Neural cell (in vitro differentiated cells): ENCODE data around the gene PADI2. TPM values are rescaled to one million over a fixed set of nuclear protein-coding genes. Genes with fewer than 3 reads are reported as not detected.

Source experiments
- H2AFZ ChIP-seq: fragments of 200-600, 300-800 bp; sonication (generic), shearing (Covaris generic); 2 replicates; pipeline ENCODE4 v1.6.0; 2014; ENCODE audit warnings: low read depth, mild to moderate bottlenecking, antibody characterized with exemption, low read length, moderate library complexity
- H3F3A ChIP-seq: fragments of 200-600 bp; shearing (Covaris generic); 2 replicates; pipeline ENCODE4 v1.6.1; 2016; ENCODE audit warnings: mild to moderate bottlenecking, moderate library complexity, mixed read lengths, antibody characterized with exemption, low read length; ENCODE audit not compliant: insufficient read depth, poor library complexity, severe bottlenecking
- H3K27ac ChIP-seq: fragments of 200-600, 300-800 bp; sonication (generic), shearing (Covaris generic); 2 replicates; pipeline ENCODE4 v1.5.1; 2014; ENCODE audit warnings: mild to moderate bottlenecking, low read length, moderate library complexity
- H3K27me3 ChIP-seq: fragments of 300-800, 200-600 bp; sonication (generic), shearing (Covaris generic); 2 replicates; pipeline ENCODE4 v1.6.0; 2014; ENCODE audit warnings: mild to moderate bottlenecking, low read depth, low read length, moderate library complexity; ENCODE audit not compliant: insufficient read depth
- H3K36me3 ChIP-seq: fragments of 300-800, 200-600 bp; sonication (generic), shearing (Covaris generic); 2 replicates; pipeline ENCODE4 v1.5.1; 2014; ENCODE audit warnings: mild to moderate bottlenecking, antibody characterized with exemption, low read length, moderate library complexity; ENCODE audit not compliant: insufficient read depth
- H3K4me2 ChIP-seq: fragments of 300-800, 200-600 bp; sonication (generic), shearing (Covaris generic); 2 replicates; pipeline ENCODE4 v1.6.0; 2014; ENCODE audit warnings: mild to moderate bottlenecking, low read length
- H3K4me3 ChIP-seq: fragments of 300-800, 200-600 bp; sonication (generic), shearing (Covaris generic); 2 replicates; pipeline ENCODE4 v1.5.1; 2014; ENCODE audit warnings: mild to moderate bottlenecking, low read length, moderate library complexity
- H3K79me2 ChIP-seq: fragments of 200-600 bp; shearing (Covaris generic); replicated peaks from 2 replicates; pipeline ENCODE4 v1.6.0; 2014; ENCODE audit warnings: mild to moderate bottlenecking, low read length, moderate library complexity; ENCODE audit not compliant: insufficient read depth
- H3K9ac ChIP-seq: fragments of 300-800, 200-600 bp; sonication (generic), shearing (Covaris generic); 2 replicates; pipeline ENCODE4 v1.6.1; 2016; ENCODE audit warnings: mild to moderate bottlenecking, low read length, mixed read lengths
- H3K9me2 ChIP-seq: fragments of 200-600 bp; shearing (Covaris generic); 2 replicates; pipeline ENCODE4 v1.6.1; 2016; ENCODE audit warnings: mild to moderate bottlenecking, low read length, mixed read lengths; ENCODE audit not compliant: insufficient read depth
- H3K9me3 ChIP-seq: fragments of 200-600, 300-800 bp; sonication (generic), shearing (Covaris generic); 2 replicates; pipeline ENCODE4 v1.6.1; 2016; ENCODE audit warnings: mild to moderate bottlenecking, mixed run types, low read length, moderate library complexity, mixed read lengths
- H4K20me1 ChIP-seq: fragments of 200-600 bp; shearing (Covaris generic); 2 replicates; pipeline ENCODE4 v1.6.1; 2016; ENCODE audit warnings: mild to moderate bottlenecking, mixed run types; ENCODE audit not compliant: insufficient read depth
- EP300 ChIP-seq: fragments of 450-650 bp; conservative IDR thresholded peaks from 2 replicates; pipeline ENCODE4 v1.6.1; 2014; ENCODE audit warnings: antibody characterized with exemption, mild to moderate bottlenecking, moderate library complexity; ENCODE audit not compliant: poor library complexity, severe bottlenecking
- EZH2 ChIP-seq: fragments of 200-600, 300-800 bp; shearing (Covaris generic), sonication (generic); IDR thresholded peaks from 2 replicates; pipeline ENCODE4 v1.6.1; 2014; ENCODE audit warnings: antibody characterized with exemption, low read length, borderline replicate concordance, mild to moderate bottlenecking; ENCODE audit not compliant: insufficient read depth, poor library complexity, severe bottlenecking
- MXI1 ChIP-seq: fragments of 450-650 bp; conservative IDR thresholded peaks from 2 replicates; pipeline ENCODE4 v1.6.1; 2014; ENCODE audit warnings: antibody characterized with exemption, mild to moderate bottlenecking; ENCODE audit not compliant: poor library complexity, severe bottlenecking
- POLR2AphosphoS5 ChIP-seq: IDR thresholded peaks from 2 replicates; pipeline ENCODE4 v1.6.1; 2012
- RAD21 ChIP-seq: fragments of 450-650 bp; conservative IDR thresholded peaks from 2 replicates; pipeline ENCODE4 v1.6.1; 2014; ENCODE audit warnings: antibody characterized with exemption, mild to moderate bottlenecking, moderate library complexity
- REST ChIP-seq: IDR thresholded peaks from 2 replicates; pipeline ENCODE4 v1.6.1; 2012; ENCODE audit warnings: borderline replicate concordance
- SMC3 ChIP-seq: fragments of 450-650 bp; conservative IDR thresholded peaks from 2 replicates; pipeline ENCODE4 v1.6.1; 2014; ENCODE audit warnings: antibody characterized with exemption, mild to moderate bottlenecking, moderate library complexity; ENCODE audit not compliant: poor library complexity
- TAF1 ChIP-seq: IDR thresholded peaks from 2 replicates; pipeline ENCODE4 v1.6.1; 2012; ENCODE audit warnings: low read depth
- polyA plus RNA-seq: library from polyadenylated mRNA; depleted of rRNA; stranded (reverse); fragments of >200 nt; gene quantifications from 2 replicates; pipeline ENCODE4 v1.2.3, GENCODE V29; 2014
- TF ChIP-seq, protein P1 (sequence below): fragments of 450-650 bp; IDR thresholded peaks from 2 replicates; pipeline ENCODE4 v1.5.1; 2014; ENCODE audit warnings: antibody characterized with exemption, mild to moderate bottlenecking, moderate library complexity; ENCODE audit not compliant: poor library complexity, severe bottlenecking

Gene PADI2
- polyA plus RNA-seq, 1 donor from 2014 or later, result 1.6 TPM

DNA sequence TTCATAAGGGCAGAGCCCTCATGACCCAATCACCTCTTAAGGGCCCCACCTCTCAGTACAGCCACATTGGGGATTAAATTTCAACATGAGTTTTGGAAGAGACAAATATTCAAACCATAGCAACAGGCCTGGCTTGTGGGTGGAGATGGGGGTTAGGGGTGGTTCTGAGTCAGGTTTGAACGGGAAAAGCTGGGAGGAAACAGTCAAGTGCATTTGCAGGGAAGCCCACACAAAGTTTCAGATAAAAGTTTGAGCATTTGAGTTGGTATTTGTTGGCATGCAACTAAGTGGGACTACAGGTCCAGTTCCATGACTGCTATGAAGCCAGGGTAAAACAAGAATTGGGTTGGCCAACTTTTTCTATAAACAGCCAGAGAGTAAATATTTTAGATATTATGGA lies 21.0 kb upstream of the PADI2 start:
- Histone ChIP-seq H3K79me2 (no peaks in the 10 kb centered on the region), H3K4me2 (no peak overlapping the region), H3K27ac (no peak overlapping the region), H3K9me3 (no peaks in the 10 kb centered on the region), H3F3A (no peaks in the 10 kb centered on the region), H3K9me2 (no peaks in the 10 kb centered on the region), H3K27me3 (no peaks in the 10 kb centered on the region), H4K20me1 (no peaks in the 10 kb centered on the region), H3K4me3 (no peak overlapping the region), H2AFZ (no peak overlapping the region), H3K36me3 (no peaks in the 10 kb centered on the region), H3K9ac (no peak overlapping the region)
- TF ChIP-seq MXI1 (no peak), POLR2AphosphoS5 (no peak), EP300 (no peak), SMC3 (no peak), TAF1 (no peak), RAD21 (no peak), EZH2 (no peak), REST (no peak)
- TF ChIP-seq, protein P1, sequence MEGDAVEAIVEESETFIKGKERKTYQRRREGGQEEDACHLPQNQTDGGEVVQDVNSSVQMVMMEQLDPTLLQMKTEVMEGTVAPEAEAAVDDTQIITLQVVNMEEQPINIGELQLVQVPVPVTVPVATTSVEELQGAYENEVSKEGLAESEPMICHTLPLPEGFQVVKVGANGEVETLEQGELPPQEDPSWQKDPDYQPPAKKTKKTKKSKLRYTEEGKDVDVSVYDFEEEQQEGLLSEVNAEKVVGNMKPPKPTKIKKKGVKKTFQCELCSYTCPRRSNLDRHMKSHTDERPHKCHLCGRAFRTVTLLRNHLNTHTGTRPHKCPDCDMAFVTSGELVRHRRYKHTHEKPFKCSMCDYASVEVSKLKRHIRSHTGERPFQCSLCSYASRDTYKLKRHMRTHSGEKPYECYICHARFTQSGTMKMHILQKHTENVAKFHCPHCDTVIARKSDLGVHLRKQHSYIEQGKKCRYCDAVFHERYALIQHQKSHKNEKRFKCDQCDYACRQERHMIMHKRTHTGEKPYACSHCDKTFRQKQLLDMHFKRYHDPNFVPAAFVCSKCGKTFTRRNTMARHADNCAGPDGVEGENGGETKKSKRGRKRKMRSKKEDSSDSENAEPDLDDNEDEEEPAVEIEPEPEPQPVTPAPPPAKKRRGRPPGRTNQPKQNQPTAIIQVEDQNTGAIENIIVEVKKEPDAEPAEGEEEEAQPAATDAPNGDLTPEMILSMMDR, result no peak

DNA sequence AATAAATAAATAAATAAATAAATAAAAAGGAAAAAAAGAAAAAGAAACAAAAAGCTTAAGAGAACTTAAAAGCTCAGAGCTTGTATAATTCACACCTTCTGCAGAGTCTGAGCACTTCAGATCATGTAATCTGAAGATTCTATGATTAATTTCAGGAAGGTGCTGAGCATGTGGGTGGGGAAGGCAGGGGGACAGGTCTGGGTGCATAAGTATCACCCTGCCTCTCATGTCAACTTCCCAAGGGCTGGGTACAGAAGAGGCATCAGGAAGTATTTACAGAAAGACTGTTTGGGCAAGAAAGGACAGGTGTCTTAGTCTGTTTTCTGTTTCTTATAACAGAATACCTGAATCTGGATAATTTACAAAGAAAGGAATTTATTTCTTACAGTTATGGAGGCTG lies 20.4 kb upstream of the PADI2 start:
- Histone ChIP-seq H3F3A (no peaks in the 10 kb centered on the region), H2AFZ (no peak overlapping the region), H3K79me2 (no peaks in the 10 kb centered on the region), H3K4me2 (no peak overlapping the region), H4K20me1 (no peaks in the 10 kb centered on the region), H3K27ac (no peak overlapping the region), H3K36me3 (no peaks in the 10 kb centered on the region), H3K27me3 (no peaks in the 10 kb centered on the region), H3K9ac (no peak overlapping the region), H3K9me3 (no peaks in the 10 kb centered on the region), H3K4me3 (no peak overlapping the region), H3K9me2 (no peaks in the 10 kb centered on the region)
- TF ChIP-seq SMC3 (no peak), TAF1 (no peak), EZH2 (no peak), EP300 (no peak), POLR2AphosphoS5 (no peak), REST (no peak), MXI1 (no peak)
- TF ChIP-seq, protein P1, result no peak
